HepG2 (cell line): ENCODE results near the gene INO80E. TPM values are rescaled to one million over a fixed set of nuclear protein-coding genes. Genes with fewer than 3 reads are reported as not detected.
A peak's percentile ranks its signal among the peaks of the same experiment; 100 is the strongest.

Experiments
- ARID2 ChIP-seq: sonication (generic); formaldehyde crosslinking; IDR thresholded peaks from 2 replicates; pipeline ENCODE4 v1.8.1; 2022; ENCODE audit warnings: mild to moderate bottlenecking, missing genetic modification reagents, borderline replicate concordance
- CSRNP2 ChIP-seq: sonication (generic); formaldehyde crosslinking; conservative IDR thresholded peaks from 2 replicates; pipeline ENCODE4 v1.8.0; 2022; ENCODE audit warnings: low read depth, missing genetic modification reagents
- HNRNPL ChIP-seq: fragments of 200-400 bp; formaldehyde crosslinking; IDR thresholded peaks from 2 replicates; pipeline ENCODE4 v1.6.1; 2017; ENCODE audit warnings: mild to moderate bottlenecking, low read depth, low read length
- MATR3 ChIP-seq: sonication (generic); formaldehyde crosslinking; IDR thresholded peaks from 2 replicates; pipeline ENCODE4 v1.4.0; 2020; ENCODE audit warnings: missing genetic modification reagents
- MIER3 ChIP-seq: IDR thresholded peaks from 2 replicates; pipeline ENCODE4 v1.6.1; 2016; ENCODE audit warnings: missing compliant biosample characterization, borderline replicate concordance
- PRDM15 ChIP-seq: sonication (generic); formaldehyde crosslinking; IDR thresholded peaks from 2 replicates; pipeline ENCODE4 v1.4.0; 2020; ENCODE audit warnings: missing genetic modification reagents
- RXRA ChIP-seq: sonication (generic); formaldehyde crosslinking; IDR thresholded peaks from 2 replicates; pipeline ENCODE4 v1.5.1; 2020; ENCODE audit warnings: missing genetic modification reagents
- TBP ChIP-seq: sonication (generic); formaldehyde crosslinking; IDR thresholded peaks from 2 replicates; pipeline ENCODE4 v1.5.0; 2020; ENCODE audit warnings: missing genetic modification reagents
- TGIF2 ChIP-seq: IDR thresholded peaks from 2 replicates; pipeline ENCODE4 v1.6.1; 2016; ENCODE audit warnings: control low read depth, missing compliant biosample characterization
- XBP1 ChIP-seq: sonication (generic); formaldehyde crosslinking; IDR thresholded peaks from 2 replicates; pipeline ENCODE4 v1.5.0; 2020; ENCODE audit warnings: missing genetic modification reagents
- ZBTB44 ChIP-seq: sonication (generic); formaldehyde crosslinking; IDR thresholded peaks from 2 replicates; pipeline ENCODE4 v1.4.0; 2020; ENCODE audit warnings: missing genetic modification reagents
- ZBTB46 ChIP-seq: sonication (generic); formaldehyde crosslinking; IDR thresholded peaks from 2 replicates; pipeline ENCODE4 v1.4.0; 2020; ENCODE audit warnings: mild to moderate bottlenecking, missing genetic modification reagents, borderline replicate concordance
- ZSCAN30 ChIP-seq: sonication (generic); formaldehyde crosslinking; IDR thresholded peaks from 2 replicates; pipeline ENCODE4 v1.5.0; 2020; ENCODE audit warnings: mild to moderate bottlenecking, missing genetic modification reagents
- polyA plus RNA-seq, 8 experiments: library from polyadenylated mRNA; depleted of rRNA in 3 of 8; stranded (reverse) in 7 of 8; unstranded in 1 of 8; fragments of >200 nt; fragmentation: Illumina TruSeq in 4 of 8; extraction: Trizol in 4 of 8; gene quantifications; 2 replicates each; pipeline versions ENCODE4 v1.2.1 to v1.2.3, GENCODE V29; 2011 to 2016; ENCODE audit warnings: low read depth in 4 of 8, missing spikeins in 1 of 8, mixed read lengths in 1 of 8; ENCODE audit not compliant: insufficient read depth in 1 of 8
- total RNA-seq, 5 experiments: library from RNA; depleted of rRNA; stranded (reverse); fragments of >200 nt; fragmentation: Illumina TruSeq; extraction: Trizol; gene quantifications; 2 replicates each; pipeline ENCODE4 v1.2.3, GENCODE V29; 2016; ENCODE audit warnings: low read depth in 1 of 5
- TF ChIP-seq, protein P1 (sequence below): sonication (generic); formaldehyde crosslinking; IDR thresholded peaks from 2 replicates; pipeline ENCODE4 v1.5.1; 2020; ENCODE audit warnings: mild to moderate bottlenecking, missing genetic modification reagents
- TF ChIP-seq, protein P2 (sequence below): sonication (generic); formaldehyde crosslinking; IDR thresholded peaks from 2 replicates; pipeline ENCODE4 v1.5.1; 2020; ENCODE audit warnings: missing genetic modification reagents, mild to moderate bottlenecking, borderline replicate concordance

Gene INO80E
- total and polyA plus RNA-seq, 2 of the 13 experiments (the other 11 are each of a cell fraction or from before 2014, with no cell fraction given), result 25.8 to 45.6 TPM

DNA sequence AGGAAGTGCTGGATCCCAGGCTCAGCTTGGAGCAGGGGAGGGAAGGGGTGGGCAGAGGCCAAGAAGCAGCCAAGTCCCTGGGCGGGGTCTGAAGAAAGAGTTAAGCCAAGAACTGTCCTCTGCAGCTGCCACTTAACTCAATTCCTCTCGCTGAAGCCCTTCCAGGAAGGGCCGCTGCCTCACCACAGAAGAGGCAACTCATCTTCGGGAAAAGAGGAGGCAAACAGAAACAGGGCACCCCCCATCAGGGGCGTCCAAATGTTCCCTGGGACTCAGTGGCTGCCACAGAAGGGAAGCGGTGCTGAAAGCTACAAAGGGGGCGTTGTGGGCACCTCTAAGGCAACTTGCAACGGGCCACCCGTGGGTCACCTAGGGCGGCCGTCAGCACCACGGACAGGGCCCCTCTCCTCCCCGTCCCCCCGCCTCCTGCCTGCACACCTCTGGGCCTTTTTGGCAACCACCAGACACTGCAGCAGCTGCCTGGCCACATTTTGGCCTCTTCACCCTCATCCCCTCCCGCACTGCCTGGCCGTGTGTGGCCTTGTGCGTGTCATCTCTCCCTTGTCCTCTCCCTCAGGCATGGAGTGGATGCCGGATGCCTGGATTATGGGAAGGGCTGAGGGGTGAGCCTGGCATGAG is 32.5 kb downstream of the INO80E start (continued):
- TF ChIP-seq, protein P1, sequence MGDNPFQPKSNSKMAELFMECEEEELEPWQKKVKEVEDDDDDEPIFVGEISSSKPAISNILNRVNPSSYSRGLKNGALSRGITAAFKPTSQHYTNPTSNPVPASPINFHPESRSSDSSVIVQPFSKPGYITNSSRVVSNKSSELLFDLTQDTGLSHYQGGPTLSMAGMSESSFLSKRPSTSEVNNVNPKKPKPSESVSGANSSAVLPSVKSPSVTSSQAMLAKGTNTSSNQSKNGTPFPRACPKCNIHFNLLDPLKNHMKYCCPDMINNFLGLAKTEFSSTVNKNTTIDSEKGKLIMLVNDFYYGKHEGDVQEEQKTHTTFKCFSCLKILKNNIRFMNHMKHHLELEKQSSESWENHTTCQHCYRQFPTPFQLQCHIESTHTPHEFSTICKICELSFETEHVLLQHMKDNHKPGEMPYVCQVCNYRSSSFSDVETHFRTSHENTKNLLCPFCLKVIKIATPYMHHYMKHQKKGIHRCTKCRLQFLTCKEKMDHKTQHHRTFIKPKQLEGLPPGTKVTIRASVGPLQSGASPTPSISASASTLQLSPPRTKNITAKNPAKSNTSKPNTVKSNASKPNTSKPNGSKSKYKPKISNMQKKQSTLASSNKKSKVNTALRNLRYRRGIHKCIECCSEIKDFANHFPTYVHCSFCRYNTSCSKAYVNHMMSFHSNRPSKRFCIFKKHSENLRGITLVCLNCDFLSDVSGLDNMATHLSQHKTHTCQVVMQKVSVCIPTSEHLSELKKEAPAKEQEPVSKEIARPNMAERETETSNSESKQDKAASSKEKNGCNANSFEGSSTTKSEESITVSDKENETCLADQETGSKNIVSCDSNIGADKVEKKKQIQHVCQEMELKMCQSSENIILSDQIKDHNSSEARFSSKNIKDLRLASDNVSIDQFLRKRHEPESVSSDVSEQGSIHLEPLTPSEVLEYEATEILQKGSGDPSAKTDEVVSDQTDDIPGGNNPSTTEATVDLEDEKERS (CRISPR knock-in tag), result no peak
- TF ChIP-seq ARID2 (no peak), CSRNP2 (CRISPR knock-in tag) (no peak), XBP1 (CRISPR knock-in tag) (no peak), ZBTB44 (CRISPR knock-in tag) (peak; percentile 54; the same call in 1 of the 2 replicates), ZSCAN30 (CRISPR knock-in tag) (no peak), ZBTB46 (no peak), TBP (CRISPR knock-in tag) (no peak), TGIF2 (CRISPR knock-in tag) (peak; percentile 44; the same call in 1 of the 2 replicates), MATR3 (CRISPR knock-in tag) (no peak), RXRA (CRISPR knock-in tag) (no peak), PRDM15 (CRISPR knock-in tag) (no peak), HNRNPL (0 out of 2 replicates have a peak, but pooled peaks have one; percentile 37), MIER3 (no peak)
- TF ChIP-seq, protein P2, sequence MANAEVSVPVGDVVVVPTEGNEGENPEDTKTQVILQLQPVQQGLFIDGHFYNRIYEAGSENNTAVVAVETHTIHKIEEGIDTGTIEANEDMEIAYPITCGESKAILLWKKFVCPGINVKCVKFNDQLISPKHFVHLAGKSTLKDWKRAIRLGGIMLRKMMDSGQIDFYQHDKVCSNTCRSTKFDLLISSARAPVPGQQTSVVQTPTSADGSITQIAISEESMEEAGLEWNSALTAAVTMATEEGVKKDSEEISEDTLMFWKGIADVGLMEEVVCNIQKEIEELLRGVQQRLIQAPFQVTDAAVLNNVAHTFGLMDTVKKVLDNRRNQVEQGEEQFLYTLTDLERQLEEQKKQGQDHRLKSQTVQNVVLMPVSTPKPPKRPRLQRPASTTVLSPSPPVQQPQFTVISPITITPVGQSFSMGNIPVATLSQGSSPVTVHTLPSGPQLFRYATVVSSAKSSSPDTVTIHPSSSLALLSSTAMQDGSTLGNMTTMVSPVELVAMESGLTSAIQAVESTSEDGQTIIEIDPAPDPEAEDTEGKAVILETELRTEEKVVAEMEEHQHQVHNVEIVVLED (CRISPR knock-in tag), result no peak
